Esophagus muscularis mucosa (tissue), 4 donors: ENCODE results near the gene NUP155.

ENCODE experiments used
- CTCF ChIP-seq, 3 experiments: fragments of 200-600 bp in 2 of 3; fragments of 450-650 bp in 1 of 3; sonication (generic) in 2 of 3; IDR thresholded peaks; one replicate each; pipeline ENCODE4 v1.5.1; 2017 to 2019; ENCODE audit warnings: antibody characterized with exemption in 3 of 3, mild to moderate bottlenecking in 2 of 3, moderate library complexity in 1 of 3
- EP300 ChIP-seq: sonication (generic); formaldehyde crosslinking; IDR thresholded peaks from one replicate; pipeline ENCODE4 v1.6.1; 2017; ENCODE audit warnings: antibody characterized with exemption
- POLR2A ChIP-seq: fragments of 450-650 bp; IDR thresholded peaks from one replicate; pipeline ENCODE4 v1.6.1; 2017; ENCODE audit warnings: antibody characterized with exemption, moderate library complexity, mild to moderate bottlenecking, low read depth

GRCh38 chr5:37275511-37275910 lies 95.4 kb downstream of the NUP155 start:
- TF ChIP-seq CTCF (IDR thresholded peaks at IDR 0.05) (no peak), POLR2A (no peak), EP300 (no peak)
